HG03432 (cell line): ENCODE results near the gene POTEJ.
"Not testable (repeated sequence)": the region's sequence is repeated elsewhere in the genome, so short reads cannot be mapped to it uniquely, and the experiment has no call there.

Source experiments
- ATAC-seq: cut with Tn5 transposase; IDR thresholded peaks from one replicate; pipeline ENCODE4 v1.9.1; 2021; ENCODE audit warnings: mild to moderate bottlenecking, moderate library complexity; ENCODE audit not compliant: unreplicated experiment

POTEJ gene

GRCh38 chr2:130601648-130602302 lies 9.5 kb upstream of the POTEJ start:
- ATAC-seq, result not testable (repeated sequence)

GRCh38 chr2:130608276-130609001 lies 2.8 kb upstream of the POTEJ start:
- ATAC-seq, result not testable (repeated sequence)

GRCh38 chr2:130609002-130609920 lies 2.0 kb upstream of the POTEJ start:
- ATAC-seq, result not testable (repeated sequence)

- not testable (repeated sequence) for ATAC-seq
Observed at GRCh38 chr2:130610486-130610885, 754 bp upstream of the POTEJ start.

- not testable (repeated sequence) for ATAC-seq
Observed at GRCh38 chr2:130628784-130629475, 17.7 kb downstream of the POTEJ start.

GRCh38 chr2:130638973-130639372 lies 27.7 kb downstream of the POTEJ start:
- ATAC-seq, result not testable (repeated sequence)

GRCh38 chr2:130641688-130642087 lies 30.4 kb downstream of the POTEJ start:
- ATAC-seq, result not testable (repeated sequence)

- not testable (repeated sequence) for ATAC-seq
Observed at GRCh38 chr2:130649285-130649684, 38.0 kb downstream of the POTEJ start.

GRCh38 chr2:130664506-130664905 lies 53.3 kb downstream of the POTEJ start:
- ATAC-seq, result not testable (repeated sequence)

GRCh38 chr2:130665596-130665995 lies 54.4 kb downstream of the POTEJ start:
- ATAC-seq, result not testable (repeated sequence)

GRCh38 chr2:130667516-130667915 lies 56.3 kb downstream of the POTEJ start:
- not testable (repeated sequence) for ATAC-seq

- ATAC-seq, result not testable (repeated sequence)
Observed at GRCh38 chr2:130670026-130670745, 58.9 kb downstream of the POTEJ start.

- ATAC-seq, result not testable (repeated sequence)
Observed at GRCh38 chr2:130692041-130692770, 81.0 kb downstream of the POTEJ start.

GRCh38 chr2:130693474-130693873 lies 82.2 kb downstream of the POTEJ start:
- not testable (repeated sequence) for ATAC-seq

GRCh38 chr2:130703250-130703649 lies 92.0 kb downstream of the POTEJ start:
- ATAC-seq, result not testable (repeated sequence)
